ENCODE measurements around the gene FAM234B.

Gene FAM234B

GRCh38 chr12:13119826-13120225, 75.6 kb downstream of the FAM234B start:
- DNase-seq (ENCODE audit: low read depth) = no peak

- DNase-seq (ENCODE audit: low read depth) = no peak
These were observed 76.2 kb downstream of the FAM234B start for GRCh38 chr12:13120413-13120812.

- DNase-seq (ENCODE audit: low read depth) = no peak
These were observed 77.4 kb downstream of the FAM234B start for GRCh38 chr12:13121568-13121967.

- no peak for DNase-seq (ENCODE audit: low read depth)
These were observed 80.7 kb downstream of the FAM234B start for GRCh38 chr12:13124656-13125505.

- DNase-seq (ENCODE audit: low read depth) = no peak
These were observed 81.8 kb downstream of the FAM234B start for GRCh38 chr12:13125996-13126395.

- no peak for DNase-seq (ENCODE audit: low read depth)
These were observed 82.3 kb downstream of the FAM234B start for GRCh38 chr12:13126494-13126893.

GRCh38 chr12:13127444-13127843, 83.3 kb downstream of the FAM234B start:
- no peak for DNase-seq (ENCODE audit: low read depth)

DNA sequence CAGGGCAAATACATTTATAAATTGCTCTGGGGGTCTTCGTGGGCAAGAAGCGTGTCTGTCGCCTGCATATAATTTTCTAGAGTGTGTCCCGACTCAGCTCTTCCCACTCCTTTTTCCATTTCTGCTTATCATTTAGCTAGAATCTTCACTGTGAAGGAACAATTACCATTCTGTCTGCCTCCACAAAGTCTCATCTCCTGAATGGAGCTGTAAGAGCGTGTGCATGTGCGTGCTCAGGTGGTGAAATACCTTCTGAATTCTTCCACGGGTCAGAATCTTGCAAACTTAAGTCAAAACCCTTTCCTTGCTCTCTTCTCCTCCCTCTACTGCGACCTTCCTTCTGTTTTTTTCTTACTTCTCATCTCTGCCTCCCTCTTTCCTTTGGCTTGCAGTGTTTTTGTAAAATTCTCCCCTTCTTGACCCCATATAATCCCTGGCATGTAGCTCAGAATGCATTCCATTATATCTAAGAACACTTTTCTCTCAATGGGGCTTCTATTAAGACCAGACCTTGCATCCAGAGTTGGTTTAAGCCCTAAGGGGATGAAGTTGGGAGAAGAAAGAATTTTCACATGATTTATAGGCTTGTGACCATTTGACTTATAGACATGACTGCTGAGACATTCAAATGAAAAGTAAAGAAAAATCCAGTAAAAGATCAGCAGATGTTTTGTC, 84.2 kb downstream of the FAM234B start:
- no peak for DNase-seq (ENCODE audit: low read depth)

DNA sequence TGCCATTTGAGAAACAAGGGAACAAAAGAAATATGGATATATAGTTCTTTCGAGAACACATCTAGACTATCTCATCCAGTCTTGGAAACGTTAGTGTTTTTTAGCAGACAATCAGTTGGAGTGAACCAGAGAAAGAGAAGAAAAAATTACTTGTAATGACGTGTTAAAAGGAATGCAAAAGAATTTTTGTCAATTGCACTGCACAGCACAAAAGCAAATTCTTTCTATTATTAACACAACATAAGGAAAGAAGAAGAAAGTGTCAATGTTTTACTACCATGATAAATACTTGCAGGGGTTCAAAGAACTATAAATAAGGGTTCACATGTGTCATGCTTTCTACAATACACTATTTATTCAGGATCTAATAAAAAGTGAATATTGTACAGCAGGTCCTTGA, 86.8 kb downstream of the FAM234B start:
- DNase-seq (ENCODE audit: low read depth) = no peak
